IPS DF 4.7 (cell line): Measurements from ENCODE around the gene OAF.

ENCODE experiments used
- DNase-seq: peaks from one replicate; pipeline ENCODE4 v3.0.0-alpha.2; 2013; ENCODE audit warnings: low spot score; ENCODE audit errors: extremely low read depth

Gene OAF

DNA sequence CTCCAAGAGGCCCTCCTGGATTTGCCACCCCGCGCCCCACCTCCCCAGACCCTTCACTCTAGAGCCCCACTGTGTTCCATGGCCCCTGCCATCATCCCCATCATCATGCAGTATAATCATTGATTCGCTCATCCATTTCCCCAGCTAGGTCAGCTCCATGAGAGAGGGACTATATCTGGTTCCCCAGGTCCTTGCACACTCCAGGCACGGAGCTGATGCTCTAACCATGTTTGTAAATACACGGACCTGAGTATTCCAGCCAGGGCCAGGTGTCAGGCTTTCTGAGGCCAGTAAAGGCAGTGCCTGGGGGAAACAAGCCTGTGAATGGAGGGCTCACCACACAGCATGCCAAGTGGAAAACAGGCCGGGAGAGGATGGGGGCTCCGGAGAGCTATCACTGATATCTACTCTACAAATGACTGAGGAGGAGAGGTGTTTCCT lies 27.1 kb upstream of the OAF start:
- DNase-seq: no peak

DNA sequence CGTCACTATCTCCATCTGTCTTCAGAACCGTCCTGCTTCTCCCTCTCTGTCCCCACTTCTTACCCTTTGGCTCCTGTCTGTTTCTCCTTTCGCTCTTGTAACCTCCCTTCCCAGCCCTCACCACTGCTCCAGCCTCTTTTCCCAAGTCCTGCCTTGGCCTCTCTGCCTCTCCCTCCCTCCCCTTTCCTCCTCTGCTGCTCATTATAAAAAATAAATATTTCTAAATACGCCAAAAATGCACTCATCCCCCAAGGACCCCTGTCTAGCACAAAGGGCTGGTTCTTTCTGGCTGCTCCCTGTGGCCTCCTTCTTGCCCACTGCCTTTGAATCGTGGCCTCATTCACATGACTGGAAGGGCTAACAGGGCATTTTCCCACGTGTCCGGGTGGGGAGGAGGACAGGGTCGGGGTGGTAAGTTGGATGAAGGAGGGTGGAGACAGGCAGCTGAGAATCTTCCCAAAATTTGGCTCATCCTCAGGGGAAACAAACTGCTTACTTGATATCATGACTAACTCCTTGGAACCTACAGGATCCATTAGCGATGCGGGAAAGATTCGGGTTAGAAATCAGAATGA lies 26.4 kb upstream of the OAF start:
- no peak for DNase-seq

DNA sequence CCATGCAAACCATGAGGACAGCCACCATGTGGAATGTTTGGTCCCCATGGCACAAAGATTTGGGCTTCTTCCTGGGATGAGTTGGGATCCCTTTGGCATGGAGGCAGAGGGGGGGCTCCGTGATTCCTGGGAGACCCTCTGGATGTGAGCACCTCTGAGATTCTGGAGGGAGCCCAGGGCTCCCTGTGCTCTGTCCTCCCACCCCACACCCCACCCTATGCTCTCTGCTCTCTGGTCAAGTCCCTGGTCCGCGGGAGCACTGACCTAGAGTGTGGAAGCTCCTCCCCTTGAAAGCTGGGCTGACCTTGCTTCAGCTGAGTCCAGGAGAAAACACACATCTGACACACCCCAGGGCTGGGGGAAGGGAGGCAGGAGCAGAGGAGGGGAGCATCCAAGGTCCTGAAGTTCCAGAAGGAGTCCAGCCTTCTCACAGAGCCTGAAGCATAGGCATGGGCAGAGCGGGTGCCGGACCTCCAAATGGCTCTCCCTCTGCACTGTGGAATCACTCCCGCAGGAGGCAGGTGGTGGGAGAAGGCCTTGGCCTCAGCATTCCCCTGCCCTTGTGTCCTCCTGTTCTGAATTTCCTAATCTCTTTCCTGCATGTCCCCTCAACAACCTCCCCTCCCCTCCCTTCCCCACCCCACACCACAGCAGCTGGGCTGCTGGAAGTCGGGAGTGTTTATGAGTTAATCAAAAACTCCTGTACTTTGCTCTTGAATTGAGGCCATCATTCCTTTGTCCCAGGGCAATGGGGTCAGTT lies 25.7 kb upstream of the OAF start:
- no peak for DNase-seq

DNA sequence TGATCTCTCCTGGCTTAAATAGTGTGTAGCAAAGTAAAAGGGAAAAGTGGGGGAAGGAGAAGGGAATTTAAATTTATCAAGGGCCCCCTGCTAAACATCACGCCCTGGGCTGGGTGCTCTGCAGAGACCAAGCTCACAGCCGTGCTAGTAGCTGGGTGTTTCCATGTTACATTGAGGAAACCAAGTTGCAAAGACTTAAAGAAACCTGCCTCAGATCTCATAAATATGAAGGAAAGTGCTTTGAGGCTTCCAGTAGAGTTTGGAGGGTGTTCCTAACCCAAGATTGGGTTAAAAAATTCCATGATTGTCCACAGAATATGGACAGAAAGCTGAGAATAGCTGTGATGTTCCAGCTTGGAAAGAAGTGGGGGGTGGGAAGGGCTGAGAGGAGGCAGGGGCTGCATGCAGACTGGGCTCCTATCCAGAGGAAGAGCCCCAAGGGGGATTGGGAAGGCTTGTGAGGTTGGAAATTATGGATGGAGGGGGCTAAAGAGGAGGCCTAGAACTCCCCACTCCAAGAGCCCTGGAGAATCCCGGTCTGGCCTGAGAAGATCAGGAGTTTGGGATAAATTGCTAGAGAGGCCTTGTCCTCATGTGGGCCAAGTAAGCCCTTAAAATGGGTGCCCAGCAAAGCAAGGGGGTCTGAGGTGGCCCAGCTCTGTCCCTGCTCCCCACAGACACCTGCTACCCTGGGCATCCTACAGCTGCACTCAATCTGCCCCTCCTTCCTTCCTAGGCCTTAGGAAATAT lies 25.0 kb upstream of the OAF start:
- no peak for DNase-seq

DNA sequence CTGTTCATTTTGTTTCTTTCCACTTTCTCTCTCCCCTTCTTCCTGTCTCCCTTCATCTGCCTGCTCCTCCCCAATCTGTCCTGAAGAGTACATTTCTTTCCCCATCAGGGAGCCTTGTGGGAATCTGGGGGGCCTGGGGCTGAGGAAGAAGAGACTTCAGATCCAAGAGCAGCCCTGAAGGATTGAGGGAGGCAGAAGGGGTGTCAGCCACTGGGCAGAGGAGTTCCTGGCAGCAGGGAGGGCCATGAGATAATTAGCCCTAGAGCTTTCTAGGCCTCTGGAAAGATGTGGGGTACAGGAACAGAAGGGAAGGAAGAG lies 24.4 kb upstream of the OAF start:
- no peak for DNase-seq

DNA sequence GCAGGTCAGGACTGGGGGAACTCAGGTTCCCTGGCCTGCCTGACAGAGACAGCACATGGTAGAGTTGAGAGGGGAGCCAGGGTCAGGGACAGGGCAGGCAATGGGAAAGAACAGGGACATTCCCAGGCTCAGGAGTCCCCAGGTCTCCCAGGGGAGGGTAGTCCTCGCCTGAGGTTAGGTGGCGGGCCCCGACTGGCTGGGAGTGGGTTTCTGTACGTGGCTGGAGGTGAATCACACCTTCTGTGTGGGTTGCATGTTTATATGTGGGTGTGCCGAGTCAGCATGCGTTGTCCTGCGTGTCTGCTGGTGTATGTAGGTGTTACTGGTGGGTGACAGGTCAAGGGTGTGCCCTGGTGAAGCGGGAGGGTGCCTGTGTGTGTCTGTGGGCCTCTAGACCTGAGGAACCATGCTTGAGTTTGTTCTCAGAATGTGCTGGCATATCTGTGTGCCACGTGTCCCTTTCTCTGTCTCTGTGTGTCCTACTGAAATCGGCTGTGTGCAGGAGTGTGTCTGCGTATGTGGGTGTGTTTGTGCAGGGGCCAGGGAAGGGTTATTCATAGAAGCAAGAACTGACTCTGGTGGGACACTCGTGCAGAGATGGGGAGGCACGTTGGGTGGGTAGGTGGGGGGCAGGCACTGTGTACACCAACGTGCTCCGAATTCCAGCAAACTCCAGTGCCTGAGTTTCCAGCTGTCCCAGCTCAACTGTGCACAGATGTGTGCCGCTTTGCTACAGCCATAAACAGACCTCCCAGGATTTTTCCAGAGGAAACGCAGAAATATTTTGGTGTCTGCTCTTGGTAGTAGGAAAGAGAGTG lies 23.8 kb upstream of the OAF start:
- DNase-seq: no peak

DNA sequence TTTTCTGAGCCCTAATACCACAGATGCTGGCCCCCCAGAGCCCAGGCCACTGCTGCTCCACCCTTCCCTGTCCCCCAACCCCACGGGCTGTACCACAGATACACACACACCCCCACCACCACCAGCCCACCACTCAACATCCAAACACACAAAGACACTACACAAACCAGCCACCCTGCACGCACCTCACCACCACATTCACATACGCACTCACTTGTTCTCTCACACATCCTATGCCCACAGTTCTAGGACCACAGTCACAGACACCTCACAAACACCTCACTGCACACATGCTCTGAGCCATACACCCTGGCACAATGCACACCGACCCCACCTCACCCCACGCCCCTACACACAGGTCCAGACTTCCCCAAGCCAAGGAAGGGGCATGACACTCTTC lies 22.5 kb upstream of the OAF start:
- DNase-seq: no peak

DNA sequence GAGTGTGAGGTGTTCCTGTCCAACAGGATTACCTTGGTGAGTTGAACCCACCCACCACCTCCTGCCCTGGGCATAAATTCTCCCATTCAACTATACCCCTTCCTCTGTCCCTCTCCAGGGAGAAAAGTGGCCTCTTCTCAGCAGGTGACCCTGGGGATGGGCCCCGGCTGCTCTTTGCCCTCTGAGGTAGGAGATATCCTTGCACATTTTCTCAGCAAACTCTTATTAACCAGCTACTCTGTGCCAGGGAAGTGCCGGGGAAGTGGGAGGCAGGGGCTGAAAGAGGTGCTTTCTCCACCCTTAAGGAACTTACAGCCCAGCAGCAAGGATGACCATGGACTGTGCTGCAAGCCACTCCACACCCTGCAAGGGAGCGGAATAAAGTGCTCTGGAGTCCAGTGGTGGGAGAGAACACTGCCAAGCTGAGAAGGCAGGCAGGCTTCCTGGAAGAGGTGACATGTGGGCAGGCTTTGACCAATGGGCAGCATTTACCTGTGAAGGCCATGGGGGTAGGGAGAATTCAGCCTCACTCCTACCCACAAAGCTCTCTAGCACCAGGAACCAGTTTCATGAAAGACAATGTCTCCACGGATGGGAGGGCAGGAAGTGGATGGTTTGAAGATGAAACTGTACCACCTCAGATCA lies 21.9 kb upstream of the OAF start:
- no peak for DNase-seq

DNA sequence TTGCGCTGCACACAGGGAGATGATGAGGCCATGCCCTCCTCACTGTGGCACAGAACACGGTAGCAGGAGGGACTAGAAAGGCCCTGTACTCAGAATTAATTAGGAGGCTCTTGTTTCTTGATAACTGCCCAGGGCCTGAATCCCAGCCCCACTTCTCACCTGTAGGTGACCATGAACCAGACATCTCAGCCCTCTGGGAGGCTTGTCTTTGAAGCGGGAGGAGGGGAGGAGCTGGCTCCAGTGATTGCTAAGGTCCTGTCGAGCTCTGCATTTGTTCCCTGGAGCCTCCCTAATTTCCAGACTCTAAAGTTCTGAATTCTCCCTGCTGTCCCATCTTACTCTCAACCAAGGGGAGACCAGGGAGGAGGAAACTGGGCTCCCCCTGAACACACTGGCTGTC lies 19.8 kb upstream of the OAF start:
- DNase-seq: no peak

DNA sequence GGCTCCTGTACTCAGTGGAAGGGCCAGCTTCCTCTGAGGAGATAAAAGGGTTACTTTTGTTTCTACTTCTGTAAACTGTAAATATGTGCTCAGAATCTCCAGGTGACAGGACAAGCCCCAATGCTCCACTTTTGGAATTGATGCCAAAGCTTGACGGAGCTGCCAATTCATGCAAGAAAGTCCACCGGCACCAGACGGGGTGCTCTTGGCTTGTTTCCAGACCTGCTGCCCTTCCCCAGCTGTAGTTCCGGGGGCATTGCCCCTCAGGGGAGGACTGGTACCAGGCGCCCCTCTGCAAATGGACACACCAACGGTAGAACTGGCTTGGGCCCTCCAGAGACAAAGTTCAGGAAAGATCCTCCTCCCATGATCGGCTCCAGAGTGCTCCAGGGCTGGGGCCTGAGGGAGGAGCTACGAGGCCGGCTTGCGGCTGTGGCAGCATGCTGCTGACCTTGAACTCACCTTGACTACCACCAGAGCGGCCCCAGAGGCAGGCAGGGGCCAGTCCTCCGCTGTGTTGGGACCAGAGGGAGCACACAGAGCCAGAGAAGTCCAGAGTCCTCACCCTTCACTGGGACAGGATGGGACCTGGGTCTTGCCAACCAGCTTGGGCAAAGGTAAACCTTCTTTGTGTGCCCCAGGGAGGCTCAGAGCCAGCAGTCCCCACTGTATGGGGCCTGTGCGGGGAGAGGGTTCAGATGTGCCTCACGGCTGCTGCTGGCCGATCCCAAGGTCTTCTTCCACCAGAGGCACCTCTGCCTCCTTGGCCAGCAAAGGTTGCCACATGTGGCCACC lies 17.8 kb upstream of the OAF start:
- no peak for DNase-seq

DNA sequence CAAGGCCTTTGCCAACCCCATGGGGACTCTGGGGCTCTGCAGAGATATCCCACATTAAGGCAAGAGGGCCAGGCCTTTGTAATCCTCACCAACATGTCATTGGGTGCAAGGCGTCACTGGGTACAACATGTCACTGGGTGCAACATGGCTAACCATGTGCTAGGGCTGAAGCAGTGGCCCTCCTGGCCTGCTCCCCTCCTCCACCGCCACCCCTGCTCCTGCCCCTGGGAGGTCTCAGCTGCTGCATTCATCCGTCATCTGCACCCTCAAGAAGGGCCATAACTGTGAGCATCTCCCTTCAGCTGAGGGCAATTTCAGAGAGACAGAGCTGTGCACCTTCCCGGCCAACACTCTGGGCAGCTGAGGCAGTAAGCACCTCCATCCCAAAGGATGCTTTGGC lies 16.7 kb upstream of the OAF start:
- no peak for DNase-seq

DNA sequence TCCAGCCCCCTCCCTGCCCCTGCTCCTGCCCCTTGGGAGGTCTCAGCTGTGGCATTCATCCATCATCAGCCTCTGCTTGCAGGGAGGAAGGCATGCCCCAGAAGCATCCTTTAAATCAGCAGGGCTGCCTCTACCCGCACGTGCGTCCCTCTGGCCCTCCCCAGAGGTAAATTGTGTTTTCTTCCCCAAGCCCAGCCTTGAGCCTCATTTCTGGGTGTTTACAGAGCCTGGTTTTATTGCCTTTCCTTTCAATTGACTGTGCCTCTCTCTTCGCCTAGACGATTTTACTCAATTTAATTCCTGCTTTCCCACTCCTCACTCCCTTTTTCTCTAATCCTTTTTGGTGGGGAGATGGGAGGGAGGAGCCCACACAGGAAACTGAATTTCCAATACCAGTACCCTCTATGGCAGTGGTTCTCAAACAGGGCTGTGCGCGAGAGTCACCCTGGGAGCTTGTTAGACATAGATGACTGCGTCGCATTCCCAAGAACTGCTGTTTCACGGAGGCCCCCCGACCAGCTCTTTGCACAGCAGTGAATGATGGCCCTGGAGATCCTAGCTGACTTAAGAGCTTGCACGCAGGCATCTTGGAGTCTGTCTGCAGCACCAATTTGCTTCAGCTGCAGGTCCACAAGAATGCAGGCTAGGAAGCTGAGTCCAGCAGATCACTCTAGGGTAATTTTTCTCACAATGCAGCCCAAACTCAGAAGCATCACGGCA lies 15.1 kb upstream of the OAF start:
- DNase-seq: no peak

DNA sequence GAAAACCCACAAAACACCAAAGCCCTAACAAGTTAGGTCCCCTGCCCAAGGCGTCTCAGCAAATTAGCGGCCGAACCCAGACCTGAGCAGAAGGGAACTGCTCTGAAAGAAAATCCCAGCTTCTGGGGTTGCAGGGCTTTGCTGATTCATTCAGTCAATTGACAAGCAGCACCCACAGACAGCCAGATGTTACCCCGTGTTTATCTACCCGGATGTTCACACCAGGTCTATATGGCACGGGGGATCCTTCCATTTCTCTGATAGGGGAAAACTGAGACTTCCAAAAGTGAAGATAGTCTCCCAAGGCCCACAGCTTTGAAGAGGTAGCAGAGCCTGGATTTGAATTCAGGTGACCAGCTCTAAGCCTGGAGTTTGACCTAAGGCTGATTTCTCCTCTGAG lies 14.0 kb upstream of the OAF start:
- DNase-seq: no peak

DNA sequence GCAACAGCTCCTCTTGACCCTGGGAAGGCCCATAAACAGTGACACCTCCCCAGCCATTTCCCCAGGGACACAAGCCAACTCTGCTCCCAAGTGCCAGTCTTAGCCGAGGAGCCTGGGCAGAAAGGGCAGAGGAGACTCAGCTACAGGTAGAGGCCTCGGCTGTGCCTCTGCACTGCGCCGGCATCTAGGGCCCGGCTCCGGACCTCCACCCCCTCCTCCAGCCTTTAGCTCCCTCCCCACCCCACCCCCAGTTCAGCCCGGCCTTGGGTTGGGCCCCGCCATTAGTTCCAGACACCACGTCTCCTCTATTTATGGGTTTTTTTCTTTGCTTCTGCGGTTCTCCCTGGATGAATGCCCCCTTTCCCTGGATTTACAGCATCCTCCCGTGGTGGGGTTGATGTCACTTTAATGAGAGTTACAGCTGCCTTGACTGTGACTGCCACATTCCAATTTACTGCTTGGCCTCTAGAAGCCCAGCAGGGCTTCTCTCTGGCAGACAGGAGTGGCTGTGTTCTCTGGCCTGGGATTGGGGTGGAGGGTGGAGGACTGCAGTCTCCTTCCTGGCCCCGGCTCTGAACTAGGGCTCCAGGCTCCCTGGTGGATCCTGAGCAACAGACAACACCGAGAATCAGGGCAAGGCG lies 13.5 kb upstream of the OAF start:
- no peak for DNase-seq

DNA sequence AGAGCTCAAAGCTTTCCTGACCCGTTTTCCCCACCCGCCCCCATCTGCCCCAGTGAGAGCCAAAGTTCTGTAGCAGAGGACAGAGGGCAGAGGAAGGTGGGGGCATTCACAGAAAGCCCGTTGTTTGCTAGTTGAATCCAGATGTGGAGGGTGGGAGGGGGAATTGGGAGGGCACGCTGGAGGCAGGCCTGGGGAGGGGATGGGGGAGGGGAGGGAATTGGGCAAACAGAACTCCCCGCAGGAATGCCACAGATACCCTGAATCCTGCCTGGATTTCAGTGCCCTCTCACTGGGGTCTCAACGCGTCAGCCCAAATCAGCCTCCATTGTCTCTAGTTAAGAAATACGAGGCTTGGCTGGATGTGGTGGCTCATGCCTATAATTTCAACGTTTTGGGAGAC lies 12.9 kb upstream of the OAF start:
- DNase-seq: no peak

DNA sequence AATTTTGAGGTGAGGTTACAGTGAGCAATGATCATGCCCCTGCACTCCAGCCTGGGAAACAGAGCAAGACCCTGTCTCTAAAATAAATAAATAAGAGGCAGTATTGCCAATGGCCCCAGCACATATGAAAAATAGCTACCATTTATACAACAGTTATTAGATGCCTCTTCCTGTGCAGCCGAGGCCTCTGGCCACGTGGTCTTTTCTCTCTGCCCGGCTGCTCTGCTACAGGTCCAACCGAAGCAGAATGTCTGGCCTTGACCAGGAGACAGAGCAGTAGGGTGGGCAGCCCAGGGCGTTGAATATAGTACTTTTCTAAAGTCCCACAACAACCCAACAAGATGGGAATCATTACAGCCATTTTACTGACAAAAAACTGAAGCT lies 12.4 kb upstream of the OAF start:
- DNase-seq: no peak

DNA sequence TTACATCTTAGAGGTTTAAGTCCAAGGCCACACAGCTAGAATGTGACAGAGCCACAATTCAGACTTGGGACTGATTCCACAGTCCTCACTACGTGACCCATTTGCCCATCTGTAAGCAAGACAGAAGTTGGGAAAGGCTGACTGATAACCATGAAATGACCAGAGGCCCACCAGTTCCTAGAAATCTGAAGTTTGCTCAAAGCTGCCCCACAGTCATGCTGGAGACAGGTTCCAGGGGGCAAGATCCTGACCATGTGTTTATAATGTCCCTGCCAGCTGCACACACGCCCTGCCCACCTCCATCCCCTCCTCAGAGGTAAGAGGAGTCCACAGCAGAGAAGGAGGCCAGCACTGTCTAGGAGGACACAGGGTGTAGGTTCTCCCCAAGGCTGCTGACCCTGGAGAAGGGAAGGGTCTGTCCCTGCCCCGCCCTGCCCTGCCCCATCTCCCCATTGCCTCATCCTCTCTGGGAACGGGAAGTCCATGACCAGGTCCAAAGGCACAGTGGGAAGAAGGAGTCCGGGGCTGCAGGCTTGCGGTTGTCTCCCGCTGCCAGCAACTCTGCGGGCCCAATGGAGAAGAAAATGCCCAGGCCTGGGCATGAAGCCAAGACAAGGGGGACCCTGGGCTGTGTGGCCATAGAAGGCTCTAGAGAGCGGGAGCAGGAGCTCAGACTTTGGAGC lies 11.9 kb upstream of the OAF start:
- DNase-seq: no peak

DNA sequence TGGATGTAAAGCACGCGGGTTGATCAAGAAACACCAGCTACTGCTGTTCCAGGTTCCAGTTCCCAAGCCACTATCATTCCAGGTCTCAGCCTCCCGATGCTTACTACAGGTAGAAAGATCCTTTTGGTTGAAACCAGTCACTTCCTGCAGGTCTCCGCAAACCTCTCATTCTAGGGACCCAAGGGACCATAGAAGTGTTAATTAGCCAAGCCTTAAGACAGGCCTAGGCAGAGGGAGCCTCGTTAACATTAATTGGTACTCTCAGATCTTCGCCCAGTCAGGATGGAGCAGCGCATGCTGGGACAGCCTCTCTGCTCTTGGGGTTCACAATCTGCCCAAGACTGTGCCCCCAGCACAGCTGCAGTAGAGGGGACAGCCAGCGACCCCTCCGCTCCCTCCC lies 11.2 kb upstream of the OAF start:
- no peak for DNase-seq

DNA sequence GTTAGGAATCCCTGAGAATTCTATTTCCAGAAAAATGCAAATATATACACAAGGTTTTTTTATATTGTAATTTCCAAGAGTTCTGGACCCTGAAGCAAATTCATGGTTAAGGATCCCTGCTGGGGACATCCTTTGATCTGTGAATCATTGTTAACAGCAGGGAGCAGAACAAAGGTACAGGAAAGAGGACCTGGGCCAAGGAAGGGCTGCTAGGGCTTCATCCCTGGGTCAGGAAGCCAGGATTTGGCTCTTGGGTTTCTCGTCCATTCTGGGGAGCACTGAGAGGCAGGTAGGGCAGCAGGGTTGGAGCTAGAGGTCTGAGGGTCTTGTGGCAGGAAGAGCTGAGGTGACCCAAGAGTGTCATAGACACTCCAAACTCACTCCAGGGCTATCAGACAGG lies 10.2 kb upstream of the OAF start:
- DNase-seq: no peak
